ENCODE results near the gene SAMD4B.

GRCh38 chr19:39382991-39383828, 41.0 kb downstream of the SAMD4B start:
- TF ChIP-seq, protein P1, sequence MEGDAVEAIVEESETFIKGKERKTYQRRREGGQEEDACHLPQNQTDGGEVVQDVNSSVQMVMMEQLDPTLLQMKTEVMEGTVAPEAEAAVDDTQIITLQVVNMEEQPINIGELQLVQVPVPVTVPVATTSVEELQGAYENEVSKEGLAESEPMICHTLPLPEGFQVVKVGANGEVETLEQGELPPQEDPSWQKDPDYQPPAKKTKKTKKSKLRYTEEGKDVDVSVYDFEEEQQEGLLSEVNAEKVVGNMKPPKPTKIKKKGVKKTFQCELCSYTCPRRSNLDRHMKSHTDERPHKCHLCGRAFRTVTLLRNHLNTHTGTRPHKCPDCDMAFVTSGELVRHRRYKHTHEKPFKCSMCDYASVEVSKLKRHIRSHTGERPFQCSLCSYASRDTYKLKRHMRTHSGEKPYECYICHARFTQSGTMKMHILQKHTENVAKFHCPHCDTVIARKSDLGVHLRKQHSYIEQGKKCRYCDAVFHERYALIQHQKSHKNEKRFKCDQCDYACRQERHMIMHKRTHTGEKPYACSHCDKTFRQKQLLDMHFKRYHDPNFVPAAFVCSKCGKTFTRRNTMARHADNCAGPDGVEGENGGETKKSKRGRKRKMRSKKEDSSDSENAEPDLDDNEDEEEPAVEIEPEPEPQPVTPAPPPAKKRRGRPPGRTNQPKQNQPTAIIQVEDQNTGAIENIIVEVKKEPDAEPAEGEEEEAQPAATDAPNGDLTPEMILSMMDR (IDR thresholded peaks at IDR 0.05): no peak
- TF ChIP-seq POLR2AphosphoS5 (IDR thresholded peaks at IDR 0.05): no peak
